NCI-H1436 treated with DMSO at 0.1 percent for 48 hours (cell line): ENCODE measurements around the gene MYH9.

Experiments
- DNase-seq: peaks from one replicate; lab custom pipeline; 2025; lab: John Stamatoyannopoulos, UW

Gene MYH9

GRCh38 chr22:36367479-36367878, 20.3 kb downstream of the MYH9 start:
- no peak for DNase-seq

GRCh38 chr22:36367066-36367465, 20.7 kb downstream of the MYH9 start:
- DNase-seq, result no peak

- no peak for DNase-seq
Measured at GRCh38 chr22:36366291-36366708, 21.5 kb downstream of the MYH9 start.

- no peak for DNase-seq
Measured at GRCh38 chr22:36365020-36365411, 22.8 kb downstream of the MYH9 start.

- DNase-seq, result no peak
Measured at GRCh38 chr22:36364255-36365019, 23.3 kb downstream of the MYH9 start.

GRCh38 chr22:36363349-36363981, 24.3 kb downstream of the MYH9 start:
- DNase-seq, result no peak

- DNase-seq, result no peak
Measured at GRCh38 chr22:36362932-36363331, 24.8 kb downstream of the MYH9 start.

GRCh38 chr22:36362075-36362474, 25.7 kb downstream of the MYH9 start:
- no peak for DNase-seq

GRCh38 chr22:36360871-36361383, 26.8 kb downstream of the MYH9 start:
- no peak for DNase-seq

- DNase-seq, result no peak
Measured at GRCh38 chr22:36360011-36360410, 27.8 kb downstream of the MYH9 start.

- no peak for DNase-seq
Measured at GRCh38 chr22:36359470-36359996, 28.2 kb downstream of the MYH9 start.

- peak; percentile 55 for DNase-seq
Measured at GRCh38 chr22:36358533-36359469, 29.0 kb downstream of the MYH9 start.

GRCh38 chr22:36356708-36357624, 30.8 kb downstream of the MYH9 start:
- no peak for DNase-seq

GRCh38 chr22:36355894-36356293, 31.9 kb downstream of the MYH9 start:
- no peak for DNase-seq

- no peak for DNase-seq
Measured at GRCh38 chr22:36355362-36355761, 32.4 kb downstream of the MYH9 start.

- DNase-seq, result no peak
Measured at GRCh38 chr22:36352803-36353507, 34.8 kb downstream of the MYH9 start.

GRCh38 chr22:36351921-36352802, 35.6 kb downstream of the MYH9 start:
- no peak for DNase-seq

GRCh38 chr22:36350751-36351594, 36.8 kb downstream of the MYH9 start:
- no peak for DNase-seq
